Measurements from ENCODE around the gene MITD1. TPM values are rescaled to one million over a fixed set of nuclear protein-coding genes. Genes with fewer than 3 reads are reported as not detected.

The MITD1 gene
- total and polyA plus RNA-seq, 2 of the 8 experiments (the other 6 are each of a cell fraction or from before 2014, with no cell fraction given) = 15.2 to 31.7 TPM

GRCh38 chr2:99153921-99154604, 26.8 kb downstream of the MITD1 start:
- no peak overlapping the region for H3K14ac ChIP-seq (ENCODE audit: insufficient read length)
- H3K4me3 ChIP-seq (ENCODE audit: extremely low read depth in 1 of 4, insufficient read depth in 2 of 4, low read depth in 3 of 4, low read length in 4 of 4) = peak overlapping the region; percentile 55 to 95 (median 82)
- 0 out of 2 replicates have a peak overlapping the region, but pooled peaks have one; percentile 63 for H4K8ac ChIP-seq (ENCODE audit: extremely low read depth, insufficient read depth, low read length)
- H3K4ac ChIP-seq (replicated peaks; ENCODE audit: insufficient read length, low read depth, low read length) = no peak overlapping the region
- no peak overlapping the region for H4K91ac ChIP-seq (replicated peaks; ENCODE audit: insufficient read length, low read length)
- H3K27ac ChIP-seq (ENCODE audit: low read depth, low read length) = no peak overlapping the region
- H3K56ac ChIP-seq (replicated peaks; ENCODE audit: insufficient read length, low read depth, low read length) = no peak overlapping the region
- peak overlapping the region; percentile 28; the same call in 1 of the 2 replicates for H2AFZ ChIP-seq (ENCODE audit: low read length)
- no peak overlapping the region for H3K23ac ChIP-seq (ENCODE audit: insufficient read length)
- no peak overlapping the region for H2BK15ac ChIP-seq (ENCODE audit: low read length)
- POLR2A ChIA-PET (ENCODE audit: partially characterized antibody) = interaction anchor here (1.0 to 7.7 kb wide), 5 partner anchors 11 to 162 kb away, joined by 3 to 45 read pairs (median 6); partner anchors contain the start of genes C2orf15, MITD1 and MRPL30
- CTCF ChIA-PET (ENCODE audit: partially characterized antibody) = interaction anchor here (1.4 kb wide), 1 partner anchor 12 kb away, joined by 3 read pairs; no protein-coding TSS in a partner anchor
- peaks cover 0 to 9% (median 0%) of the 10 kb centered on the region in 4 experiments; a peak in 2 of 8 replicates for H3K36me3 ChIP-seq (ENCODE audit: control insufficient read depth in 2 of 4, insufficient read depth in 4 of 4, low read length in 3 of 4)
- peak overlapping the region; percentile 81 for H4K5ac ChIP-seq (ENCODE audit: insufficient read length, low read depth, low read length)
- 0 out of 2 replicates have a peak overlapping the region, but pooled peaks have one; percentile 13 for H3K18ac ChIP-seq (ENCODE audit: extremely low read depth, low read length)
- H3K9ac ChIP-seq (replicated peaks in 1 of 4; ENCODE audit: extremely low read depth in 1 of 4, low read depth in 3 of 4, low read length in 3 of 4) = peak overlapping the region; percentile 39 to 75 (median 67); a peak in 6 of 7 replicates
- H2BK5ac ChIP-seq (ENCODE audit: low read depth, low read length) = no peak overlapping the region
- peaks cover 11% of the 10 kb centered on the region for H3K23me2 ChIP-seq (ENCODE audit: low read depth, low read length)
- H3K79me1 ChIP-seq (ENCODE audit: low read depth, low read length) = no peaks in the 10 kb centered on the region
- WGBS, 2 experiments (ENCODE audit: extremely low coverage in 1 of 2, insufficient coverage in 1 of 2, insufficient read length in 1 of 2, insufficient replicate concordance in 2 of 2, low coverage in 1 of 2, low lambda C conversion rate in 2 of 2, missing lambda C conversion rate in 1 of 2) = 58% methylated on average over 12 of the region's 12 CpGs; no CpG with 5 or more reads in 1 of the 2 experiments
- H3K9me3 ChIP-seq (ENCODE audit: insufficient read depth in 2 of 2, low read depth in 1 of 2, low read length in 1 of 2) = no peaks in the 10 kb centered on the region
- peak overlapping the region; percentile 70 to 99 for H3K4me2 ChIP-seq (ENCODE audit: insufficient read depth in 1 of 2, low read depth in 2 of 2, low read length in 2 of 2)
- no peaks in the 10 kb centered on the region for H3K27me3 ChIP-seq (replicated peaks in 1 of 4; ENCODE audit: control insufficient read depth in 3 of 4, extremely low read depth in 1 of 4, insufficient read depth in 3 of 4, low read length in 3 of 4)
- TF ChIP-seq MAFK (IDR thresholded peaks at IDR 0.05; ENCODE audit: low read depth, low read length) (no peak), USF2 (IDR thresholded peaks at IDR 0.05; ENCODE audit: low read length) (no peak), E2F6 (IDR thresholded peaks at IDR 0.05) (no peak)
- H2BK120ac ChIP-seq (replicated peaks; ENCODE audit: low read depth, low read length) = no peak overlapping the region
- H3K79me2 ChIP-seq (ENCODE audit: control insufficient read depth in 1 of 2, insufficient read depth in 2 of 2, low read length in 2 of 2) = peaks cover 0 to 7% of the 10 kb centered on the region in 2 experiments; a peak in 2 of 4 replicates
- H3K4me1 ChIP-seq (replicated peaks in 1 of 4; ENCODE audit: control insufficient read depth in 3 of 4, insufficient read depth in 4 of 4, low read length in 3 of 4) = peaks cover 0 to 8% (median 3%) of the 10 kb centered on the region in 4 experiments; a peak in 2 of 7 replicates
- H2BK20ac ChIP-seq (ENCODE audit: low read length) = no peak overlapping the region
- H4K20me1 ChIP-seq (replicated peaks in 1 of 2; ENCODE audit: control insufficient read depth in 1 of 2, insufficient read depth in 2 of 2, low read length in 2 of 2) = no peaks in the 10 kb centered on the region
- H2AK5ac ChIP-seq (ENCODE audit: low read depth, low read length) = no peak overlapping the region
- H2BK12ac ChIP-seq (ENCODE audit: low read depth, low read length) = no peak overlapping the region
- FAIRE-seq (no peak), DNase-seq (ENCODE audit: low read depth in 1 of 2, low spot score in 2 of 2) (no peak)
